ENCODE measurements around the gene C16orf92.

Gene C16orf92

GRCh38 chr16:29993903-29994599 is 28.9 kb upstream of the C16orf92 start:
- H3K4me3 ChIP-seq (ENCODE audit: low read depth, low read length): peak overlapping the region; percentile 80; the same call in 1 of the 2 replicates

GRCh38 chr16:29994600-29995323 is 28.2 kb upstream of the C16orf92 start:
- no peak for DNase-seq (ENCODE audit: low read depth)
- TF ChIP-seq CTCF (IDR thresholded peaks at IDR 0.05; ENCODE audit: low read depth, low read length, missing control alignments): no peak
- peak overlapping the region; percentile 80 for H3K4me3 ChIP-seq (ENCODE audit: low read depth, low read length)

More at GRCh38 chr16:29993903-29994599, 28.9 kb upstream of the C16orf92 start:
- TF ChIP-seq CTCF (IDR thresholded peaks at IDR 0.05; ENCODE audit: low read depth, low read length, missing control alignments): no peak
- DNase-seq (ENCODE audit: low read depth): no peak

GRCh38 chr16:29995324-29995910 is 27.6 kb upstream of the C16orf92 start, which contains the start of gene HIRIP3:
TSS of gene HIRIP3 (minus strand) at chr16:29995617. CDS start at chr16:29995605, 12 bp downstream.
- peak; percentile 47 for DNase-seq (ENCODE audit: low read depth)
- TF ChIP-seq CTCF (IDR thresholded peaks at IDR 0.05; ENCODE audit: low read depth, low read length, missing control alignments): no peak
- H3K4me3 ChIP-seq (ENCODE audit: low read depth, low read length): peak within 1 kb of the TSS; percentile 80

GRCh38 chr16:29995911-29996765 is 26.9 kb upstream of the C16orf92 start, which contains the start of gene INO80E:
TSS of gene INO80E (plus strand) at chr16:29996241. CDS start at chr16:29996311, 70 bp downstream.
- H3K4me3 ChIP-seq (ENCODE audit: low read depth, low read length): peak within 1 kb of the TSS; percentile 80
- TF ChIP-seq CTCF (IDR thresholded peaks at IDR 0.05; ENCODE audit: low read depth, low read length, missing control alignments): no peak
- DNase-seq (ENCODE audit: low read depth): peak; percentile 91

- no peak for DNase-seq (ENCODE audit: low read depth)
- peak overlapping the region; percentile 80 for H3K4me3 ChIP-seq (ENCODE audit: low read depth, low read length)
- TF ChIP-seq CTCF (IDR thresholded peaks at IDR 0.05; ENCODE audit: low read depth, low read length, missing control alignments): no peak
Measured at GRCh38 chr16:29996766-29997250, 26.2 kb upstream of the C16orf92 start.

- DNase-seq (ENCODE audit: low read depth): no peak
- no peak for TF ChIP-seq CTCF (IDR thresholded peaks at IDR 0.05; ENCODE audit: low read depth, low read length, missing control alignments)
- no peak overlapping the region for H3K4me3 ChIP-seq (ENCODE audit: low read depth, low read length)
Measured at GRCh38 chr16:29999605-30000004, 23.4 kb upstream of the C16orf92 start.
